Putamen (tissue), 1 donor: Measurements from ENCODE around the gene DNAJB1.

Source experiments
- DNase-seq: peaks from one replicate; pipeline ENCODE4 v3.0.0-alpha.2; 2016; ENCODE audit warnings: low spot score

Gene DNAJB1

GRCh38 chr19:14473073-14473977 is 44.9 kb downstream of the DNAJB1 start:
- DNase-seq: no peak

- DNase-seq: peak; percentile 34
Measured at GRCh38 chr19:14472202-14472938, 45.8 kb downstream of the DNAJB1 start.

- DNase-seq: no peak
Measured at GRCh38 chr19:14471436-14472187, 46.6 kb downstream of the DNAJB1 start.

GRCh38 chr19:14470031-14470876 is 47.9 kb downstream of the DNAJB1 start:
- DNase-seq: no peak

GRCh38 chr19:14467816-14468215 is 50.4 kb downstream of the DNAJB1 start:
- no peak for DNase-seq

GRCh38 chr19:14467391-14467790 is 50.8 kb downstream of the DNAJB1 start:
- no peak for DNase-seq
